Daoy (cell line): ENCODE results near the gene IGF2R. TPM values are rescaled to one million over a fixed set of nuclear protein-coding genes. Genes with fewer than 3 reads are reported as not detected.

Experiments
- DNase-seq: peaks from one replicate; pipeline ENCODE4 v3.0.0-alpha.2; 2015; ENCODE audit warnings: low read depth
- total RNA-seq: library from RNA; depleted of rRNA; stranded (reverse); fragments of >200 nt; shearing (Covaris generic); gene quantifications from 2 replicates; pipeline ENCODE4 v1.2.3, GENCODE V29; 2014

The IGF2R gene
- total RNA-seq, 1 experiment from 2014 or later = 41.1 TPM

GRCh38 chr6:160042788-160043301 is 74.0 kb downstream of the IGF2R start:
- DNase-seq = peak; percentile 72

- no peak for DNase-seq
These were observed 74.9 kb downstream of the IGF2R start for GRCh38 chr6:160043784-160044183.

- DNase-seq = no peak
These were observed 75.8 kb downstream of the IGF2R start for GRCh38 chr6:160044687-160045086.

GRCh38 chr6:160048471-160048870 is 79.6 kb downstream of the IGF2R start:
- no peak for DNase-seq

GRCh38 chr6:160049346-160049745 is 80.5 kb downstream of the IGF2R start:
- no peak for DNase-seq

GRCh38 chr6:160050022-160050421 is 81.1 kb downstream of the IGF2R start:
- no peak for DNase-seq

- no peak for DNase-seq
These were observed 82.5 kb downstream of the IGF2R start for GRCh38 chr6:160051390-160051789.

GRCh38 chr6:160054271-160054670 is 85.4 kb downstream of the IGF2R start:
- no peak for DNase-seq

- DNase-seq = no peak
These were observed 86.0 kb downstream of the IGF2R start for GRCh38 chr6:160054913-160055312.

- DNase-seq = no peak
These were observed 86.5 kb downstream of the IGF2R start for GRCh38 chr6:160055378-160055777.

GRCh38 chr6:160055813-160056212 is 86.9 kb downstream of the IGF2R start:
- DNase-seq = no peak

- DNase-seq = no peak
These were observed 88.2 kb downstream of the IGF2R start for GRCh38 chr6:160057080-160057479.

GRCh38 chr6:160058603-160059215 is 89.8 kb downstream of the IGF2R start:
- DNase-seq = no peak

- no peak for DNase-seq
These were observed 91.3 kb downstream of the IGF2R start for GRCh38 chr6:160060221-160060620.

GRCh38 chr6:160060920-160061447 is 92.1 kb downstream of the IGF2R start:
- no peak for DNase-seq

GRCh38 chr6:160063771-160064413 is 95.0 kb downstream of the IGF2R start:
- no peak for DNase-seq

GRCh38 chr6:160065200-160065599 is 96.3 kb downstream of the IGF2R start:
- no peak for DNase-seq

GRCh38 chr6:160067564-160067963 is 98.7 kb downstream of the IGF2R start:
- DNase-seq = no peak

- DNase-seq = no peak
These were observed 99.5 kb downstream of the IGF2R start for GRCh38 chr6:160068346-160068745.

- no peak for DNase-seq
These were observed 100.2 kb downstream of the IGF2R start for GRCh38 chr6:160069050-160069454.

GRCh38 chr6:160069459-160069858 is 100.6 kb downstream of the IGF2R start:
- DNase-seq = no peak

GRCh38 chr6:160070427-160070826 is 101.5 kb downstream of the IGF2R start:
- DNase-seq = no peak

GRCh38 chr6:160070831-160071230 is 101.9 kb downstream of the IGF2R start:
- no peak for DNase-seq
